ENCODE results near the gene NPDC1. TPM values are rescaled to one million over a fixed set of nuclear protein-coding genes. Genes with fewer than 3 reads are reported as not detected.

Gene NPDC1
- polyA plus RNA-seq, 3 donors from 2014 or later: 0.36 to 1.4 (median 1.1) TPM

DNA sequence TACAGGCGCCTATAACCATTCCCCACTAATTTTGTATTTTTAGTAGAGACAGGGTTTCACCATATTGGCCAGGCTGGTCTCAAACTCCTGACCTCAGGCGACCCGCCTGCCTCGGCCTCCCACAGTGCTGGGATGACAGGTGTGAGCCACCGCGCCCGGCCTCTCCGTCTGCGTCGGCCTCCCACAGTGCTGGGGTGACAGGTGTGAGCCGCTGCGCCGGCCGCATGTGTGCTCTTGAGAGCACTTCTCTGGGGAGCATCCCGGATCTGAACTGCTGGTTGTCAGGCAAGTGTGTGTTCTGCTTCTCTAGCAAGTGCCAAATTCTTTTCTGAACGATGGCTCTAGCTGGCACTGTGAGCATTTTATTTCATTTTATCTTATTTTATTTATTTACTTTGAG, 11.6 kb upstream of the NPDC1 start:
- no peak for DNase-seq
- no peak overlapping the region for H3K4me3 Mint-ChIP-seq
- no peaks in the 10 kb centered on the region for H3K9me3 Mint-ChIP-seq
- H3K27ac Mint-ChIP-seq: no peak overlapping the region
- peaks cover 2 to 5% (median 2%) of the 10 kb centered on the region in 3 donors for H3K27me3 Mint-ChIP-seq (ENCODE audit: low read depth in 3 of 3)
- H3K36me3 Mint-ChIP-seq: no peaks in the 10 kb centered on the region
- H3K4me1 Mint-ChIP-seq: no peaks in the 10 kb centered on the region

DNA sequence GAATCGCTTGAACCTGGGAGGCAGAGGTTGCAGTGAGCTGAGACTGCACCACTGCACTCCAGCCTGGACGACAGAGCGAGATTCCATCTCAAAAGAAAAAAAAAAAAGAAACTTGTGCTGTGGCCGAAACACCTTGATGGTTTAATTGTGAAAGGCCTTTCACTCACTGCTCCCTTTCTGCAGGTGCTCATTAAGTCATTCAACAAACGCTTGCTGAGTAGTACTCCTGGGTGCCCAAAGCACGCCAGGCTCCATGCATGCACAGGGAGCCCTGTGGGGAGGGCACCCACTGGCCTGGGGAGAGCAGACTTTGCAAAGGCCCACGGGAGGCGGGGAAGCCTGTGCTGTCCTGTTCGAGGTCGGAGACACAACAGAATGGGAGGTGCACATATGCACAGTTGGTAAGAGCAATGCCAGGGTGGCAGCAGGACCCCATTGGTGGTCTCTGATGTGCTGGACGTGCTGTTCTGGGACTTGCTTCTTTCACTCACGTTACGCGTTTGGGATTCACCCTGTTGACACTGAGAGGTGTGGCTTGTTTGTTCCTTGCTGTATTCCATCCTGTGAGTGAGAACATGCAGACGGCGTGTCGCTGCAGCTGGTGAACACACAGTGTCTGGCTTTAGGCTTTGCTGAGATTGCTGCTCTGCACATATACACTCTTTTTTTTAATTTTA, 10.9 kb upstream of the NPDC1 start:
- no peaks in the 10 kb centered on the region for H3K36me3 Mint-ChIP-seq
- no peak for DNase-seq
- no peaks in the 10 kb centered on the region for H3K4me1 Mint-ChIP-seq
- peaks cover 2 to 10% (median 4%) of the 10 kb centered on the region in 3 donors for H3K27me3 Mint-ChIP-seq (ENCODE audit: low read depth in 3 of 3)
- H3K9me3 Mint-ChIP-seq: no peaks in the 10 kb centered on the region
- H3K27ac Mint-ChIP-seq: no peak overlapping the region
- no peak overlapping the region for H3K4me3 Mint-ChIP-seq

GRCh38 chr9:137055385-137056364, 9.7 kb upstream of the NPDC1 start:
- Mint-ChIP-seq H3K36me3 (no peaks in the 10 kb centered on the region), H3K27ac (no peak overlapping the region), H3K27me3 (ENCODE audit: low read depth in 3 of 3) (peaks cover 4 to 11% (median 5%) of the 10 kb centered on the region in 3 donors), H3K4me3 (no peak overlapping the region), H3K9me3 (no peaks in the 10 kb centered on the region), H3K4me1 (no peaks in the 10 kb centered on the region)
- DNase-seq: no peak

DNA sequence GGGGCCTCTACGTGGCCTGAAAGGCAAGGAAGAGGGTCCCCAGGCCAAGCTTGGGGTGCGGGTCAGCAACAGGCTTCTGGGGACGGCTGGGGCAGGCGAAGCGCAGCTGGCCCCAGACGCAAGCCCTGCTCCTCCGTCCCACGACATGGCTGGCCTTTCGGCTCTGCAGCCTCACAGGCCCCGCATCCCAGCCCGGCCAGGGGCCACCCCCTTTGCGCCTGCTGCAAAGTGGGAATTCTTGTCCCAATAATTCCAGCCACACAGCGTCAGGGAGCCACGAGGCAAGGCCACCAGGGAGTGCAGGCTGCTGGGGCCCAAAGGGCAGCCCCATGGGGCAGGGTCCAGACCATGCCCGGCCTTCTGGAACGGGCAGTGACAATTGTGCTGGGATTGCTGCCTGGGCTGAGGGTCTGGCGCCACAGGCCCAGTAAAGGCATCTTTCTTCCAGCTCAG, 9.0 kb upstream of the NPDC1 start:
- H3K36me3 Mint-ChIP-seq: no peaks in the 10 kb centered on the region
- H3K4me1 Mint-ChIP-seq: no peaks in the 10 kb centered on the region
- H3K4me3 Mint-ChIP-seq: no peak overlapping the region
- peaks cover 5 to 13% (median 5%) of the 10 kb centered on the region in 3 donors for H3K27me3 Mint-ChIP-seq (ENCODE audit: low read depth in 3 of 3)
- DNase-seq: no peak
- H3K9me3 Mint-ChIP-seq: no peaks in the 10 kb centered on the region
- no peak overlapping the region for H3K27ac Mint-ChIP-seq

GRCh38 chr9:137053944-137054931, 8.3 kb upstream of the NPDC1 start, which contains the start of gene ENTPD2:
Gene ENTPD2 (minus strand): TSS chr9:137054061. CDS start chr9:137053997, 64 bp downstream.
- peaks cover 8 to 13% (median 11%) of the 10 kb centered on the region in 3 donors for H3K27me3 Mint-ChIP-seq (ENCODE audit: low read depth in 3 of 3)
- H3K9me3 Mint-ChIP-seq: no peaks in the 10 kb centered on the region
- DNase-seq: no peak
- no peak within 1 kb of the TSS for H3K4me3 Mint-ChIP-seq
- no peaks in the 10 kb centered on the region for H3K4me1 Mint-ChIP-seq
- no peaks in the 10 kb centered on the region for H3K36me3 Mint-ChIP-seq
- no peak within 1 kb of the TSS for H3K27ac Mint-ChIP-seq

- Mint-ChIP-seq H3K4me1 (no peaks in the 10 kb centered on the region), H3K27me3 (ENCODE audit: low read depth in 3 of 3) (peaks cover 8 to 12% (median 11%) of the 10 kb centered on the region in 3 donors), H3K36me3 (no peaks in the 10 kb centered on the region), H3K27ac (no peak overlapping the region), H3K9me3 (no peaks in the 10 kb centered on the region), H3K4me3 (no peak overlapping the region)
- no peak for DNase-seq
These were observed 7.3 kb upstream of the NPDC1 start for GRCh38 chr9:137052998-137053943.

DNA sequence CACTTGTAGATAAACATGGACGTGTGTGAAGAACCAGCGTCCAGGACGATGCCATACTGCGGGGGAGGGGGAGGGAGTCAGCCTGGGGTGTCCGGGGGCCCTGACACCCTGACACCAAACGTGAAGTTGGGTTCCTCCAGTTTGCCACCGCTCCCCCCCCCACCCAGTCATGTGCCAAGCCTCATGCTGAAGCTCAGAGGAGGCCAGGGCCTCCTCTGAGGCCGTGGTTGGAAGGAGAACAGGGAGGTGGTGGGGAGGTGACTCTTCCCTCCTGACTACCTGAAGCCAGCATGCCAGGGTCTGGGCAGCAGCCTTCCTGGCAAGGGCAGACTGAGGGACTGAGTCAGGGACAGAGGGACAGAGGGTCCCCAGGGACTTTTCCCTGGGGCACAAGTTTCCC, 6.3 kb upstream of the NPDC1 start:
- Mint-ChIP-seq H3K9me3 (no peaks in the 10 kb centered on the region), H3K4me3 (no peak overlapping the region), H3K27me3 (ENCODE audit: low read depth in 3 of 3) (peaks cover 8 to 16% (median 14%) of the 10 kb centered on the region in 3 donors)

GRCh38 chr9:137051145-137051724, 5.3 kb upstream of the NPDC1 start:
- Mint-ChIP-seq H3K27ac (no peak overlapping the region), H3K36me3 (no peaks in the 10 kb centered on the region), H3K4me1 (peaks cover 0 to 3% of the 10 kb centered on the region in 2 donors), H3K4me3 (no peak overlapping the region), H3K27me3 (ENCODE audit: low read depth in 3 of 3) (peaks cover 16 to 22% (median 18%) of the 10 kb centered on the region in 3 donors), H3K9me3 (no peaks in the 10 kb centered on the region)
- no peak for DNase-seq

More for the DNA sequence above, 6.3 kb upstream of the NPDC1 start:
- Mint-ChIP-seq H3K27ac (no peak overlapping the region), H3K4me1 (no peaks in the 10 kb centered on the region), H3K36me3 (no peaks in the 10 kb centered on the region)
- no peak for DNase-seq

DNA sequence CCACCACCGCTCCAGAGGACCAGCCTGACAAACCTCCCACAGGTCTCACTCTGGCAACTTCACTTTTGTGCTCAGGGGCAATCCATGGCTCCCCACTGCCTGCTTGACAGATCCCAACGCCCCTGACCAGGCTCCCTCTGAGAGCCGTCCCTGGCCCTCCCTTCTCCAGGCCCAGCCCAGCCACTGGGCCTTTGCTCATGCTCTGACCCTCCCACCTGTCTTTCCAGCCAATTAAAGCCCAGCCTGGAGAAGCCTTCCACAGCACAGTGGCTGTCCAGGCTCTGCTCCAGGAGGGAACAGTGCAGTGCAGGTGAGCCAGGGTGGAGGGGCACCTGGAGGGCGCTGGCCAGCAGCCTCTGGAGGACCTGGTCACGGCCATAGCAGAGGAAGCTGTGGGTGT, 4.6 kb upstream of the NPDC1 start:
- no peak for DNase-seq
- H3K36me3 Mint-ChIP-seq: no peaks in the 10 kb centered on the region

DNA sequence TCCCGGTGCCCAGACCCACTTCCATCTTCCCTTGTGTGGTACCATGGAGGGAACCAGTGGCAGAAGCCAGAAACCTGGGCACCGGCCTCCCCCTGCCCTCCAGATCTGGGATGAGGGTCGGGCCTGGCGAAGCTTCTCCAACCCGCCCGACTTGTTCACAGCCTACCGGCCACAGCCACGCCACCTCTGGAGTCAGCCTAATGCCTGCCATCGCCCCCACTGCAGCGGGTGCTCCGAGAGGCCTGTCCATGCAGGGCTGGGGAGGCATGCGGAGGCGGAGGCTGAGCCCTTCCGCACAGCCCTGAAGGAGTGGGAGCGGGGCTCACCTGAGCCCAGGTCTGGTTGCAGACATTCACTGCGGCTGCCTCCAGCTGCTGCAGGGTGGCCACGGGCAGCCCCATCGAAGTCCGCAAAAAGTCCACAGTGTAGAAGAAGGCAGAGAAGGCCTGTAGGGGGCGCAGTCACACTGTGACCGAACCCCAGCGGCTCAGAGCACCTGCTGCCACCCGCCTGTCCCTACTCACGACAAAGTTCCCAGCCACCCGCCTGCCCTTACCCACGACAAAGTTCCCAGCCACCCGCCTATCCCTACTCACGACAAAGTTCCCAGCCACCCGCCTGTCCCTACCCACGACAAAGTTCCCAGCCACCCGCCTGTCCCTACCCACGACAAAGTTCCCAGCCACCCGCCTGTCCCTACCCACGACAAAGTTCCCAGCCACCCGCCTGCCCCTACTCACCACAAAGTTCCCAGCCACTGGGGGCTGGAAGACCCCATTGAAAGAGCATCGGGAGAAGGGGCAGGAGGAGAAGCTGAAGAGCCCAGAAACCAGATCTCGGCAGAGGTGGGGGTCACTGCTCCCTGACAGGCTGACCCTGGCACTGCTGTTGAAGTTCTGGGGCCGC, 3.8 kb upstream of the NPDC1 start:
- Mint-ChIP-seq H3K27me3 (ENCODE audit: low read depth in 3 of 3) (peaks cover 20 to 24% (median 23%) of the 10 kb centered on the region in 3 donors), H3K36me3 (no peaks in the 10 kb centered on the region), H3K9me3 (no peaks in the 10 kb centered on the region), H3K4me1 (peaks cover 0 to 8% of the 10 kb centered on the region in 2 donors), H3K27ac (no peak overlapping the region), H3K4me3 (no peak overlapping the region)
- peak in 1 of 3 donors; percentile 42 for DNase-seq

More for the DNA sequence above, 4.6 kb upstream of the NPDC1 start:
- H3K27ac Mint-ChIP-seq: no peak overlapping the region
- H3K27me3 Mint-ChIP-seq (ENCODE audit: low read depth in 3 of 3): peaks cover 16 to 22% (median 16%) of the 10 kb centered on the region in 3 donors
- H3K4me3 Mint-ChIP-seq: no peak overlapping the region
- H3K9me3 Mint-ChIP-seq: no peaks in the 10 kb centered on the region
- H3K4me1 Mint-ChIP-seq: peaks cover 0 to 3% of the 10 kb centered on the region in 2 donors

Measured in immature natural killer cell (primary cell).